VCaP (cell line): ENCODE measurements around the gene LIN28B.
A peak's percentile ranks its signal among the peaks of the same experiment; 100 is the strongest.

Experiments
- H3K27ac ChIP-seq: fragments of 450-650 bp; 2 replicates; pipeline ENCODE4 v1.5.1; 2017
- TF ChIP-seq, protein P1 (sequence below): fragments of 450-650 bp; conservative IDR thresholded peaks from 2 replicates; pipeline ENCODE4 v1.5.1; 2017; ENCODE audit warnings: mild to moderate bottlenecking, moderate library complexity

The LIN28B gene

DNA sequence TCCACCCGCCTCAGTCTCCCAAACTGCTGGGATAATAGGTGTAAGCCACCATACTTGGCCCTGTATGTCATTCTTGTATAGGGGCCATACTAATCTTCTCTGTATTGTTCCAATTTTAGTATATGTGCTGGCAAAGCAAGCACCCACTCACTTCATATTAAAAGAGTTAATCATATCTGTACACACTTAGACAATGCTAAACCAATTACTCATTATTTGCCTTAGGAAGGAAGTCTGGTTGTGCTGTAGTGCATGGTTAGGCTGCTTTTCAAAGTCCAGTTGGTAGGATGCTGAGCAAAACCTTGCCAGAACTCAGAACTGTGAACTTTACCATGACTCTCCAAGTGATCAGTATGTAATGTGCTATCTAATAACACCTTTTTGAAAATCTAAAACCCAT is 88.6 kb downstream of the LIN28B start:
- TF ChIP-seq, protein P1, sequence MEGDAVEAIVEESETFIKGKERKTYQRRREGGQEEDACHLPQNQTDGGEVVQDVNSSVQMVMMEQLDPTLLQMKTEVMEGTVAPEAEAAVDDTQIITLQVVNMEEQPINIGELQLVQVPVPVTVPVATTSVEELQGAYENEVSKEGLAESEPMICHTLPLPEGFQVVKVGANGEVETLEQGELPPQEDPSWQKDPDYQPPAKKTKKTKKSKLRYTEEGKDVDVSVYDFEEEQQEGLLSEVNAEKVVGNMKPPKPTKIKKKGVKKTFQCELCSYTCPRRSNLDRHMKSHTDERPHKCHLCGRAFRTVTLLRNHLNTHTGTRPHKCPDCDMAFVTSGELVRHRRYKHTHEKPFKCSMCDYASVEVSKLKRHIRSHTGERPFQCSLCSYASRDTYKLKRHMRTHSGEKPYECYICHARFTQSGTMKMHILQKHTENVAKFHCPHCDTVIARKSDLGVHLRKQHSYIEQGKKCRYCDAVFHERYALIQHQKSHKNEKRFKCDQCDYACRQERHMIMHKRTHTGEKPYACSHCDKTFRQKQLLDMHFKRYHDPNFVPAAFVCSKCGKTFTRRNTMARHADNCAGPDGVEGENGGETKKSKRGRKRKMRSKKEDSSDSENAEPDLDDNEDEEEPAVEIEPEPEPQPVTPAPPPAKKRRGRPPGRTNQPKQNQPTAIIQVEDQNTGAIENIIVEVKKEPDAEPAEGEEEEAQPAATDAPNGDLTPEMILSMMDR = no peak
- H3K27ac ChIP-seq = no peak overlapping the region

DNA sequence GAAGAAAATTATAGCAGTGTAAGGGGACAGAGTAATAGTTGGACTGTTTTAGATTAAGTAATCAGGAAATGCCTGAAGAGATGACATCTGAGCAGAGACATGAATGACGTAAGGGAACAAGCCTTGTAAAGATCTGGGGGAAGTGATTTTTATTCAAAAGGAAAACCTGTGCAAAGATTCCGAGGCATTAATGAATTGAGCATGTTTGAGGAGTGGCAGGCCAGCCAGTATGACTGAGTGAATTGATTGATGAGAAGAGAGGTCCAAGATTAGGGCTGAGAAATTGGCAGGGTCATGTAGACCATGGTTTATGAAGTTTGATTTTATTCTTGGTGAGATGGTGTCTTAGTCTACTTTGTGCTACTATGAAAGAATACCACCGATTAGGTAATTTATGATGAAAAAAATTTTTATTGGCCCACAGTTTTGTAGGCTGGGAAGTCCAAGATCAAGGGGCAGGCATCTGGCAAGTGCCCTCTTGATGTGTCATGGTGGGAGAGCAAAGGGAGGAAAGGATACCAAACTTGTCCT is 95.1 kb downstream of the LIN28B start:
- H3K27ac ChIP-seq = no peak overlapping the region
- TF ChIP-seq, protein P1 = no peak

DNA sequence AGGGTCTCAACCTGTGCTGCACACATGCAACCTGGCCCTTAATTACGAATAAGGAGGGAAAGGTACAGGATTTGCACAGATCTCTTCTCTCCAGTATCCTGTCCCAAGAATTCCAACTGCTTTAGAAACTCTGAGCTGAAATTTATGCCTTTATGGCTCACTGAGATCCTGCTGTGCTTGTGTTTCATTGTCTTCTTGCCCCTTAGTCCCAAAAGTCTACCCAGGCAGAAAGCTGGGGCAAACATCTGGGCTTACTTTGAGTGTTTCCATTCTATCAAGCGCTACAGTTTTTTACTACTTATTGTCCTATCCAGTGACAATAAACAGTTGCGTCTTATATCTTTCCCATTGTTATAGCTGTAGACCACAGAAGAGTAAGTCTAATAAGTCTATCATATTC is 99.7 kb downstream of the LIN28B start:
- TF ChIP-seq, protein P1 = no peak
- H3K27ac ChIP-seq = no peak overlapping the region

DNA sequence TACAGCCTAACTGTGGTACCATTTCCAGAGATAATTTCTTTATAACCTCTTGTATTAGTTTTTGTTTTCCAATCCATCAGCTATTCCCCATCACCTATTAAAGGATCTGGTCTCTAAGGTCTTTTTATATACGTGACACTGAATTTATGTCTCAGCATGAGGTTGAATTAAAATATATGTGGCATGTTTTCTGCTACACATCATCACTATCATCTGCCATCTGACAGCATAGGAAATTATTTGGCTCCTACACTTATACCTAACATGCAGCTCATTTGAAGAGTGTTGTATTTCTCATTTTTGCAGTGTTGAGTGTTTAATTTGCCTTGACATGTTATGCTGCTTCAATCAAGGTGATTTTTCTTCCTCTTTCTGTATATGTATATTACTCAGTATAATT is 100.3 kb downstream of the LIN28B start:
- no peak overlapping the region for H3K27ac ChIP-seq
- TF ChIP-seq, protein P1 = no peak

DNA sequence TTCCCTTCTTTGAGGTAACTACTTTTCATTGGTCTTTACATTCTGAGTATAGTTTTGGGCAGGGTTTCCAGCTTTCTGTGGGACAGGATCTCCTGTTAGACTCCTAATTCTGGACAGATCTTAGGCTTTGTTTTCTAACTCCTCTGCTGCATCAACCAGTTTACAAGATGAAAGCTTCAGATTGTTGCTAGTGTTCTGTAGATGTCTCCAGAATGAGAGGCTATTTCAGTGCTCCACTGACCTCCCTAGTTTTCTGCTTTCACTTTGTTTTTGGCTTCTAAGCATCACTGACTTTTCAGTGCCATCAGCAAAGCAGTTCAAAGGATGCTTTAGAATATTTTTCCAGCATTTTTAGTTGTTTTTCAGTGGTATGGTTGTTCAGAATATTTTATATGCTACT is 101.4 kb downstream of the LIN28B start:
- TF ChIP-seq, protein P1 = no peak
- peak overlapping the region; percentile 38; the same call in 1 of the 2 replicates for H3K27ac ChIP-seq

DNA sequence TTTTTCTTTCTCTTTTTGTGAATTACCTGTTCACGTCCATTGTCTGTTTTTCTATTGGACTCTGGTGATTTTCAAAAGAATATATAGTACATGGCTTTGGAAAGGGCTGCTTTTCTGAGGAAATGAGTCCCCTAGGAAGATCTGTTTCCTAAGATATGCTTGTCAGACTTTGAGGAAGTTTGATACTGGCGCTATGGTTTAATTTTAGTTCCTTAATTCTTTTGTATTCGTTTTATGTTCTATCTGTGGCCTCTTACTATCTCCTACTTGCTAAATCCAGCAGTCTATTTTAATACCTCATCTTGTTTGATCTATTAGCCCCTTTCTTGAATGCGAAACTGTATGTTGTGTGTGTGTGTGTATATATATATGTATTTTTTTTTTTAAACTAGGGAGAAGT is 101.9 kb downstream of the LIN28B start:
- TF ChIP-seq, protein P1 = no peak
- H3K27ac ChIP-seq = peak overlapping the region; percentile 38

DNA sequence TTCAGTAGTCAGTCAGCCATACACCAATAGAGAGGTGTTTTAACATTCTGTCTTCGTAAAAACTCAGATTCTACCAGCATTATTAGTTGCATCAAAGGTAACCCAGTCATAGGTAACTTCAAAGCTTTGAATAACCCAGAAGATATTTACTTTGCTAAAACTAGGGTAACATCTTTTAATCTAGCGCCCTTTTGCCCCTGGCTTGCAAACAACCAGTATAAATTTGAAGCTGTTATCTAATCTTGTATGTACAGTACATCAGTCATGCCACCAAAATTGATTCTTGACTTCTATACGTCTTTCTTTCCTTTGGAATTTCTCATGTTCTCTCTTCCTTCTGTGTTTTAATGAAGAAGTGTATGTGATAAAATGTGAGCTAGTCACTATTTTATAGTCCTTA is 109.3 kb downstream of the LIN28B start:
- TF ChIP-seq, protein P1 = no peak

More for the DNA sequence above, 109.3 kb downstream of the LIN28B start:
- no peak overlapping the region for H3K27ac ChIP-seq
